ENCODE results near the gene PRSS36.

DNA sequence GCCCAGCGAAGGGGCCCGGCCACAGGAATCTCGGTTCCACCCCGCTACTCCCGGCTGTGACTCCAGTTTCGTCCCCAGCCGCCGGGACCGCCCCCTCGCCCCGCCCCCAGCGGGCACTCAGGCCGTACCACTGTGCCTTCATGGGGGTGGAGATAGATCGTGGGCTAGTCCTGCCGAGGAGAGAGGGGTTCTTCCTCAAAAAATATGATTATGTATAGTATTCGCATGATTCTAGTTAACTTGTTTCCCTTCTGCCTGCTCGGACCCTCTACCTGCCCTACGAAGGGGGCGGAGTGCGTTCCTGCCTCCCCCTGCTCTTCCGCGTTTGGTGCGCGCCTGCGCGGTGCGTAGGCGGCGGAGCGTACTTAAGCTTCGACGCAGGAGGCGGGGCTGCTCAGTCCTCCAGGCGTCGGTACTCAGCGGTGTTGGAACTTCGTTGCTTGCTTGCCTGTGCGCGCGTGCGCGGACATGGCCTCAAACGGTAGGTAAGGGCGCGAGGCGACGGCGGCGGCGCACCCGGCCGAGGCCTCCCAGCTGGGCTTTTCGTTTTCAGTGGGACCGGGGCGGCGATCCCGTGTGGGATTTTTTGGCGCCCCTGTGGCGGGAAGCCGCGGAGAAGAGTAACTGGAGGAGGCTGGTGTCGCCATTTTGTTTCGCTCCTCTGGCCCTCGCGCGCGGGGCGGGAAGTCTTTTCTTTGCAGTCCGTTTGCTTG lies 30.0 kb upstream of the PRSS36 start, which contains the start of gene FUS:
- TF ChIP-seq ZNF317 (CRISPR knock-in tag; IDR thresholded peaks at IDR 0.05; ENCODE audit: borderline replicate concordance, low read depth) (no peak), GABPB1 (CRISPR knock-in tag; IDR thresholded peaks at IDR 0.05) (peak; percentile 45), ZNF263 (CRISPR knock-in tag; IDR thresholded peaks at IDR 0.05; ENCODE audit: low read depth) (no peak), FOXJ3 (CRISPR knock-in tag; IDR thresholded peaks at IDR 0.05; ENCODE audit: borderline replicate concordance) (no peak)
- TF ChIP-seq, protein P1, sequence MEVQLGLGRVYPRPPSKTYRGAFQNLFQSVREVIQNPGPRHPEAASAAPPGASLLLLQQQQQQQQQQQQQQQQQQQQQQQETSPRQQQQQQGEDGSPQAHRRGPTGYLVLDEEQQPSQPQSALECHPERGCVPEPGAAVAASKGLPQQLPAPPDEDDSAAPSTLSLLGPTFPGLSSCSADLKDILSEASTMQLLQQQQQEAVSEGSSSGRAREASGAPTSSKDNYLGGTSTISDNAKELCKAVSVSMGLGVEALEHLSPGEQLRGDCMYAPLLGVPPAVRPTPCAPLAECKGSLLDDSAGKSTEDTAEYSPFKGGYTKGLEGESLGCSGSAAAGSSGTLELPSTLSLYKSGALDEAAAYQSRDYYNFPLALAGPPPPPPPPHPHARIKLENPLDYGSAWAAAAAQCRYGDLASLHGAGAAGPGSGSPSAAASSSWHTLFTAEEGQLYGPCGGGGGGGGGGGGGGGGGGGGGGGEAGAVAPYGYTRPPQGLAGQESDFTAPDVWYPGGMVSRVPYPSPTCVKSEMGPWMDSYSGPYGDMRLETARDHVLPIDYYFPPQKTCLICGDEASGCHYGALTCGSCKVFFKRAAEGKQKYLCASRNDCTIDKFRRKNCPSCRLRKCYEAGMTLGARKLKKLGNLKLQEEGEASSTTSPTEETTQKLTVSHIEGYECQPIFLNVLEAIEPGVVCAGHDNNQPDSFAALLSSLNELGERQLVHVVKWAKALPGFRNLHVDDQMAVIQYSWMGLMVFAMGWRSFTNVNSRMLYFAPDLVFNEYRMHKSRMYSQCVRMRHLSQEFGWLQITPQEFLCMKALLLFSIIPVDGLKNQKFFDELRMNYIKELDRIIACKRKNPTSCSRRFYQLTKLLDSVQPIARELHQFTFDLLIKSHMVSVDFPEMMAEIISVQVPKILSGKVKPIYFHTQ (CRISPR knock-in tag; IDR thresholded peaks at IDR 0.05) = no peak
- TF ChIP-seq, protein P2, sequence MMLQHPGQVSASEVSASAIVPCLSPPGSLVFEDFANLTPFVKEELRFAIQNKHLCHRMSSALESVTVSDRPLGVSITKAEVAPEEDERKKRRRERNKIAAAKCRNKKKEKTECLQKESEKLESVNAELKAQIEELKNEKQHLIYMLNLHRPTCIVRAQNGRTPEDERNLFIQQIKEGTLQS (CRISPR knock-in tag; conservative IDR thresholded peaks at IDR 0.05) = 0 out of 2 replicates have a peak, but pooled peaks have one; percentile 66
- TF ChIP-seq, protein P3, sequence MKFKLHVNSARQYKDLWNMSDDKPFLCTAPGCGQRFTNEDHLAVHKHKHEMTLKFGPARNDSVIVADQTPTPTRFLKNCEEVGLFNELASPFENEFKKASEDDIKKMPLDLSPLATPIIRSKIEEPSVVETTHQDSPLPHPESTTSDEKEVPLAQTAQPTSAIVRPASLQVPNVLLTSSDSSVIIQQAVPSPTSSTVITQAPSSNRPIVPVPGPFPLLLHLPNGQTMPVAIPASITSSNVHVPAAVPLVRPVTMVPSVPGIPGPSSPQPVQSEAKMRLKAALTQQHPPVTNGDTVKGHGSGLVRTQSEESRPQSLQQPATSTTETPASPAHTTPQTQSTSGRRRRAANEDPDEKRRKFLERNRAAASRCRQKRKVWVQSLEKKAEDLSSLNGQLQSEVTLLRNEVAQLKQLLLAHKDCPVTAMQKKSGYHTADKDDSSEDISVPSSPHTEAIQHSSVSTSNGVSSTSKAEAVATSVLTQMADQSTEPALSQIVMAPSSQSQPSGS (CRISPR knock-in tag; IDR thresholded peaks at IDR 0.05; ENCODE audit: borderline replicate concordance, low read depth) = no peak
- TF ChIP-seq, protein P4, sequence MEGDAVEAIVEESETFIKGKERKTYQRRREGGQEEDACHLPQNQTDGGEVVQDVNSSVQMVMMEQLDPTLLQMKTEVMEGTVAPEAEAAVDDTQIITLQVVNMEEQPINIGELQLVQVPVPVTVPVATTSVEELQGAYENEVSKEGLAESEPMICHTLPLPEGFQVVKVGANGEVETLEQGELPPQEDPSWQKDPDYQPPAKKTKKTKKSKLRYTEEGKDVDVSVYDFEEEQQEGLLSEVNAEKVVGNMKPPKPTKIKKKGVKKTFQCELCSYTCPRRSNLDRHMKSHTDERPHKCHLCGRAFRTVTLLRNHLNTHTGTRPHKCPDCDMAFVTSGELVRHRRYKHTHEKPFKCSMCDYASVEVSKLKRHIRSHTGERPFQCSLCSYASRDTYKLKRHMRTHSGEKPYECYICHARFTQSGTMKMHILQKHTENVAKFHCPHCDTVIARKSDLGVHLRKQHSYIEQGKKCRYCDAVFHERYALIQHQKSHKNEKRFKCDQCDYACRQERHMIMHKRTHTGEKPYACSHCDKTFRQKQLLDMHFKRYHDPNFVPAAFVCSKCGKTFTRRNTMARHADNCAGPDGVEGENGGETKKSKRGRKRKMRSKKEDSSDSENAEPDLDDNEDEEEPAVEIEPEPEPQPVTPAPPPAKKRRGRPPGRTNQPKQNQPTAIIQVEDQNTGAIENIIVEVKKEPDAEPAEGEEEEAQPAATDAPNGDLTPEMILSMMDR (IDR thresholded peaks at IDR 0.05) = no peak
- TF ChIP-seq, protein P5, sequence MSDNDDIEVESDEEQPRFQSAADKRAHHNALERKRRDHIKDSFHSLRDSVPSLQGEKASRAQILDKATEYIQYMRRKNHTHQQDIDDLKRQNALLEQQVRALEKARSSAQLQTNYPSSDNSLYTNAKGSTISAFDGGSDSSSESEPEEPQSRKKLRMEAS (CRISPR knock-in tag; IDR thresholded peaks at IDR 0.05) = peak; percentile 13; the same call in 1 of the 2 replicates
